Ammon's horn (tissue), 1 donor: ENCODE measurements around the gene CYB561D2.

ENCODE experiments used
- DNase-seq: peaks from one replicate; pipeline ENCODE4 v3.0.0-alpha.2; 2016; ENCODE audit warnings: low spot score

Gene CYB561D2

DNA sequence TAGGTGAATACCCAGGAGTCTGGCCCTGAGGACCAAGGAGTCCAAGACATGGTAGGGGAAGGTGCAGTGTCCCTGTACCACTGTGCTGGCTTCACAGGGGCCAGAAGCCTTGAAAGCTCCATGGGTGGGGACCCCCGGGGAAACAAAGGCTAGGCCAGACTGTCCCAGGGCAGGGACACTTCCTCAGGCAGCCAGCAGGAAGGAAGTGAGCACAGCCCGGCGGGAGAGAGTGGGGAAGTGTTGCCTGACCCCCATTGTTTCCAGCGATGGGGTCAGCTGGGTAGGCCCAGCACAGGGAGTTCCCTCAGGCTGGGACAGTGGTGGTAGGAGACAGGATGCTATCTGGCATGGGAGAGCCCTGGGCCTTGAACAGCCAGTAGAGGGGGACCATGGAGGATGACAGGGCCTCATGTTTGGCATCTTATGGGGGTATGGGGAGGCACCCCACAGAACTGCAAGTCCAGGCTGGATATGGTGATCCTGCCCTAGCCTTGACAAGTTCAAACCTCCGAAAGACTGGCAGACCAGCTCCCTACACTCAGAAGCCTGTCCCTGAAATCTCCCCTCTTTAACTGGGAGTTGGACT lies 27.0 kb upstream of the CYB561D2 start:
- no peak for DNase-seq

DNA sequence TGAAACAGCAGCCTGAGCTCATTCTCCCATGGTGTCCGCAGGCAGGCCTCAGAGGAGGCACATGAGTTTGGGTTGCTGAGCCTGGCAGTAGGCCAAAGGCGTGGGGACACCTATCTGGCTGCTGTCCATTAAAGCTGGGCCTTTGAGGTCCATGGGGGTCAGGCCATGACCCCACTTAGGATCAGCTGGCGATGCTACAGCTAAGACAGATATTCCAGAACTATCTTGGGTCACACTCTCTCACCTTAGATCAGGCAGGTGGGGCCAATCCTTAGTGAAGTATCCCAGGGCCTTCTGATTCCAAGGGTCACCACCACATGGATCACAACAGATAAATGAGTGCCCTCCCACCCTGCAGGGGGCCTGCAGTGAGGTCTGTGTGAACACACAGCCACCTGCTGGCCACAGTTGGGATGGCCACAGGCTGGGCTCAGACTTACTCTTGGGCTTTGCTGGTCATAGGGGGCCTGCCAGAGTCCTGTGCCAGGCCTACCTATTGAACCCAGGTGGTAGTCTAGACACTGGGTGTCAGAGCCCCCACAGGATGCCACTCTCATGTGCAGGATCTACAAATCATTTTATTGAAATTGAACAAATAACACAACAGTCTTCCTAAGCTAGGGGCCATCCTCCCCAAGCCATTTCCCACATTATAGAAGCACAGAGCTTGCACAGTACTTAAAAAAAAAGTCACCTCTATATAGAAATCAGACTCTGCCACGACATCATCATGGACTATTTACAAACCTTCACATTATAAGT lies 26.1 kb upstream of the CYB561D2 start:
- DNase-seq, result peak; percentile 78

DNA sequence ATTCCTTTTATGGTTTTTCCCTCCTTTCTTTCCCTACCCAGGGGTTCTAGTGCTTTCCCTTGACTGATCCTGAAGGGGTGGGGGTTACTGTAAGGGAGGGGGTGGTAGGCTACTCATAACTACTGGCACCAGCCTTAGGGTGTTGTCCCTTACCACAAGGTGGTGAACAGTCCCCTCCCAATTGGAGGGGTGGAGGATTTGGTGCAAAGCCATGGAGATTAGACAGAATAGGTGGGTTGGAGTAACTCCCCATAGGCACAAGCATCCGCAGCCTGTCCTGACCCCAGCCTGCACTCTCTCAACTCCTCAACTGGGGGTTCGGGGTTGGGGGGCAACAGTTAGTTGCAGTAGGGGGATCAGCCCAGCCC lies 25.6 kb upstream of the CYB561D2 start:
- no peak for DNase-seq

DNA sequence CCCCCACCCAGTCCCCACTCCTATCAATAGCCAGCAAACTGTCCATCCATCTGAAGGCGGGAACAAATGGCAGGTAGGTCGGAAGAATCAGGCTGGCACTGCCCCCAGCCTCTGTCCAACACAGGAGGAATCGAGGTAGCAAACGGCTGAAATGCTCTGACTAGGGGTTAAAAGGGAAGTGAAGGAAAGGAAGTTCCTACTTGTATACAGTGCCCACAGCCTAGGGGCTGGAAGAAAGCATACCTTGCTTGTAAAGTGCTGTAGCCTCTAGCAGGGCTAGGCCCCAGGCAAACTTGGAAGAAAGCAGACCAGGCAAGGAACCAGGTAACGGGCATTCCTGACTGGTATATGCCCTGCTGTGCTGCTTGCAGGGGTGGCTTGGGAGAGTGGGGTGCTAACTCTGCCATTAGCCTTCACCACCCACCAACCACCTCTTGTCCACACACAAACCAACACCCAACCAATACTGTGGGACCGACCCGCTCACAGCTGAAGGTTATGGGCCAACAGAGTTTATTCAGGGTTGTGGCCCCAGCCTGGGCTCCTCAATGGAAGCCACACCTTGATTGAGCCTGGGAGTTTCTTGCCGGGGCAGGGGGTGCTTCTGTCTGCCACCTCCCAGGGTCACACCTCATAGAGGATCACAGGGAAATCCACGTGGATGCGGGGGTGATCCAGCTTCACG lies 25.0 kb upstream of the CYB561D2 start:
- DNase-seq, result no peak

DNA sequence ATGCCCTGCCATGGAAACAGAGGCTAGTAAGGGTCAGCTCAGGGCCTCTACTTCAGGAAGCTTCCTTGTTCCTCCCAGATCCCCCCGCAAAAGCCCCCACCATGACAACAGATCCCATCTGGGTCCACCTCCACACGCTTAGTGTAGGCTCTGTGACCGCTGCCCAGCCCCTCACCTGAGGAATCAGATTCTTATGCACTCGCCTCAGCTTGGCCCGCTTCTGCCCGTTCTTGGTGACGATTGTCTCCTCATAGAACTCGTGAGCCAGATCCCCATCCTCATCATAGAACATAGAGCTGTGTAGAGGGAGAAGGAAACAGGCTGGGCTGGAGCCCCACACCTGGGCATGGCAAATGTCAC lies 24.5 kb upstream of the CYB561D2 start:
- no peak for DNase-seq

DNA sequence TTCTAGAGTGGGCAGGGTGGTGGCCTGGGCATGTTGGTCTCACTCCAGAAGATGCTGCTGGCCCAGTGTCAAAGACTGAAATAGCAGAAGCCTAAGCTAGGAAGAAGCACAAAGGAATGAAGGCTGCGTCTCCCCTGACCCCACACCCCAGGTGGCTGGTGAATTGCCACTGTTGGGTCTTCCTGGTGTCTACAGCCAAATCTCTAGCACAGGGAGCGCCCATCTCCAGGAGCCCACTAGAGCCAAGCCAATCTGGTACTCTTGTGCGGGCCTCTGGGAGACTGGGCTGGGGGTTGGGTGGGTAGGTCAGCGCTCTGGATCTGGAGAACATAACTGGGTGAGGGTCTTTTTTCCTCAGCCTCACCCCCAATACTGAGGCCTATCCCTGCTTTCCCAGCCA lies 23.5 kb upstream of the CYB561D2 start:
- DNase-seq, result no peak

DNA sequence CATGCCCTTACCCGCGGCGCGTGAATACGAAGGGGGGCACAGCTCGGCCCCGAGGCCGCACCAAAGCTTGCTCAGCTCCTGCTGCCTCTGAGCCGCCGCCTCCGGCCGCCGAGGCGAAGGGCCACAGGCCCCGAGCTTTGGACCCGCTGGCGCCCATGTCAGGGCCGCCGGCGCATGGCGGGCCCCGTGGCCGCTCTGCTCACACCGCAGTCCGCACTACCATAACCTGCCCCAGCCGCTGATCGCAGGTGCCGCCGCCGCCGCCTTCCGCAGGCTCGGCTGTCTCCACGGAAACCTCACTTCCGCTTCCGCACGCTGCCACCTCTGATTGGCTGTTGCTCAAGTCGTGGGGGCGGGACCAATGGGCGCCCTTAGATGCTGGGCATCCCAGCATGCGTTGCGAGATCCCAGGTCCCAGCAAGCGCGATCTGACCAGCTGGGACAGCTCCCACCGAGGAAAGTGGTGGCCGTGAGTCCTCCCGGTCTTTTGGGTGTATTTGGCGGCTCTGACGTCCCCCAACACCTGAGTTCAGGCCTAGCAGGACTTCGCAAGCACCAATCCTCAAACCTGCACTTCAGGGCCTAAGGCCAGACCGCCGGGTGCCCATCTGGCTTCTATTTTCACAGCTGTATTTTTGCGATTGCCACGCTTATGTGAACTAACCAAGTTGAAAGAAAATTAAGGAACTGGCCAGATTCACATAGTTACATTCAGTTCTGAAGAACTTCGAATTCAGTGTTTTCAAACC lies 22.5 kb upstream of the CYB561D2 start, which contains the start of gene TUSC2:
TSS of gene TUSC2 (minus strand) at position 281 of the 749 bp plus-strand sequence. CDS start at position 157, 124 bp downstream.
- peak; percentile 99 for DNase-seq

DNA sequence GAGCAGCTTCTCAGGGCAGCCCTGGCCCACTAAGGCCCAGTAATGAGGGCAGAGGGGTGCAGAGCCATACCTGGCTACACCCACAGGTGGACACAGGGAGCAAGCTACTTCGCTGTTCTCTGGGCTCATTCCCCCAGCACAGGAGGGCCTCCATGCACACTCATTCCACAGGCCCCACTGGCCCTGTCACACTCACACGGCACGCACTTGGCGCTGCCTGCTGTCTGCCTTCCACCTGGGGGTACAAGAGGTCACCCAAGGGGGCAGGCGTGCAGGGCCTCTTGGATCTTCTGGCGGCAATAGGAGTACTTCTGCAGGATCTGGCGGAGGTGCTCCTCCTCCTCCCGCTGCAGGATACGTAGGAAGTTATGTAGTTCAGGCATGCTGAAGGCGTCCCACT lies 20.3 kb upstream of the CYB561D2 start:
- no peak for DNase-seq

DNA sequence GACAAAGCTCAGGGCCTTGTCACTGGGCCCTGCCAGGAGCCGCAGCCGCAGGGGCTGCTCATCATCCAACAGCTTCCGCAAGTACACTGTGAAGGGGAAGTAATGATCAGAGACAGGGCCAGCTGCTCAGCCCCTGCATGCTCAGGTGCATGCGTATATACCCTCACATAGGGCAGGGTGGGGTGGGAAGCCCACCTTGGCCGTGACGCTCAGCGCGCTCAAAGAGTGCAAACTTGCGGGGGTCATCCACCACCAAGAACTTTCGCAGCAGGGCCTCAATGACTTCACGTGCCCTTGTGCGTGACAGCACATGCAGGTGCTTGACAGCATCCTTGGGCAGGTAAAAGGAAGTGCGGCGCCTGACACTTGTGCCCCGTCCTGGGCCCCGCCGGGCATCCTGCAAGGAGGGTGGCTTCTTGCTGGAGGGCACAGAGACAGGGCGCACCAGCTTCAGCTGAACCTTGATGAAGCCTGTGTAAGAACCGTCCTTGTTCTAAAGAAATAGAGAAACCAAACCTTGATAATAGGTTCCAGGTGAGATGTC lies 19.2 kb upstream of the CYB561D2 start:
- no peak for DNase-seq

DNA sequence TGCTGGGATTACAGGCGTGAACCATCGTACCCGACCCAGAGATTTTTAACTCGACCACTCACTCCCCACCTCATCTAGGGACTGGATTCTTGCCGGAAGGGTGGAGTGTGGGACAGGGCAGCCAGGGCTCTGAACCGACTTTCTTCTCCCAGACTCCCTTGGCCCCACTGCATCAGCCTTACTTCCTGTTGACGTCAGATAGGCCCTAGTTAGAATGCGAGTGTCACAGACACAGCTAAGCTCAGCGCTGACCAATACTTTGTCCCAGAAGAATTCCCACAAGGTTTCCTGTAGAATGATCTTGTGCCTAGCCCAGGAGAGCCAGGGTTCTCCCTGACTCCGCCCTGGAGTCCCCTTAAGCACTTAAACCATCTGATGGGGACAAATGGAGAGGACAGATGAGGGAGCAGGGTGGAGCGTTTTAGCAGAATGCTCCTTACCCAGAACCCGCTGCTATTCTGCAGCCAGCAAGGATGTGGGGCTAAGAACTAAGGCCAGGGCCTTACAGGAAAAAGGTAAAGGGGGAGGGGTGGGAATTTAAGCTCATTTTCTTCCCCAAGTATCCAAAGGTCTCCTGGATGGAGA lies 16.8 kb upstream of the CYB561D2 start:
- no peak for DNase-seq

DNA sequence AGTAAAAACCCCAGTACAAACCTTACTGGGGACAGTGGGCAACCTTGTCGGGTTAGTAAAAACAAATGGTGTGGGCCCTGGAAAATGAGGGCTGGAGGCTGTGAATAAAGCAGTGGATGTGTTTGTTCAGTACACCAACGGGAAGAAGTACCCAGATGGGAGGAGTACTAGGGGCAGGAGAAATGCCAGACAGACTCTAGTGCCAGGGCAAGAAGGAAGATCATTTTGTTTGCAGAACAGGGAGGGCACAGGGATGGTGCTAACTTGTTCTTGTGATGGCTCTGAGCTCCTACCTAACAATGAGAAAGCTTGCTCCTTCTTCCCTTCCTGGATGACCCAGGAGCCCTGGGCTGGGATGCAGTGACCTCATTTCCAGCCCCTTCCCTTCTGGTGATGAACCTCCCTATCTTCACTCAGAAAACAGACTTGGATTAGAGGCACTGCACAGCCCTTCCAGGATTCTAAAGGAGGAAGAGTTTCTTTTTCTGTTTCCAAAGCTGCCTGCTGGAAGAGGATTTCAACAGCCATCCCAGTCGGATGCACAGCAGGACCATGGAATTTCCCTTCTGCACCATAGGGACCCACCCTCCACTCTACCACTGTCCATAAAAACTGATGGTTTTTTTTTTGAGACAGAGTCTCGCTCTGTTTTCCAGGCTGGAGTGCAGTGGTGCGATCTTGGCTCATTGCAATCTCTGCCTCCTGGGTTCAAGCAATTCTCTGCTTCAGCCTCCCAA lies 16.2 kb upstream of the CYB561D2 start:
- no peak for DNase-seq

DNA sequence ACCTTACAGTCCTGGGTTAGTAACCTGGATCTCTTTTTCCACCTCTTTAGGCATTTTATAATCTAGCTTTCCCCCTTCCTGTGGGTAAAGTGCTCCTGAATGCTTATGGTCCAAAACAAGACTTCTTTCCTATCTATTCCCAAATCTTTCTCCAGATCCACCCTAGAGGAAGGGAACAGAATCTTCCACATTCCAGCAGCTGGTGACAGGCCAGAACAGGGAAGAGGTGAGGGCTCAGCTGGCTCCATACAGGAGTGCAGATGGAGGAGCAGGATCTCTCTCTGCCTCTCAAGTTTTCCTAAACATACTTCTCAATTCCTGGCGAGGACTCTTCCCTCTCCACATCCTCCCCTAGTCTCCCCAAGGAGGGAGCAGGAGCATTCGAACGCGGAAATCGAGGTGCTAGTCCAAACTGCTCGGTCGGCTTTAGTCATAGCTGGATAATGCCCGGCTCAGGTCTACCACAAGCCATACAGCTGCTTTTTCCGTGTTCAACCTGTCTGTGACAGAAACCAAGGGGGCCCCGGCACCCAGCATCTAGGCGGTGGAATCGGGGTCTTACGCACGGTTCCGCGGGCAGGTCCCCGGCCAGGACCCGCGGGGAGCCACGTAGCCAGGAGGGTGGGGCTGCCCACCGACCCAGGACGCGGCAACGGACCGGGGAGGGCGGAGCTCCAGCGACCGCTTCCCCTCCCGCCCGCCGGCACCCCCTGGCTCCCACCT lies 14.0 kb upstream of the CYB561D2 start:
- DNase-seq, result no peak

DNA sequence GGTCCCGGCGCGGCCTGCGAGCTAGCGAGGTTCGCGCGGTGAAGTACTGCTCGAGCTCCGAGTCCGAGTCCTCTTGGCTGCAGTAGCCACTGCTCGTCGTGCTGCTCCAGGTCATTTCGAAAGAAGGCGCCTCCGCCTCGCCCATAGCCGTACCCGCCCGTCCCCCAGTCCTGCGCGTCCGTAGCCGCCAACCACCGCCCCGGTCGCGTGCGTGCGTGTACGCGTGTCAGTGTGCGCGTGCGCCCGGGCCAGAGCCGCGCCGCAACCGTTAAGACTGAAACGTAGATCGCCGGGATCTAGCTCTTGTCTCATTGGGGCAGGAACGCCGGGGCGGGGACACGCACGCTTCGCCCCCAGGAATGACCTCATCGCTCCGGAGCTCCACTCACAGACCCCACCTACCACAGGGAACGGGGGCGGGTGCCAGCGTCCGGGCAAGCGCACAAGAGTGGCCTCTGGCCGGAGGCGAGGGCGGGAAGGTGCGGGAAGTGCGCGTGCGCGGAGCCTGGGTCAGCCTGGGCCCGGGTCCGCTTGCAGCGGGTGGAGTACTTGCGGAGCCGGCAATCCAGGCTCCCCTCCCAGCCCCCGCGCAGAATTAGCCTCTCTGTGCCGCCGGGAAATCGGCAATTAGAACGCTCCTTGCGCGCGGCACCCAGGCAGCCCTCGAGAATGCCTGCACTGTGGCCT lies 13.3 kb upstream of the CYB561D2 start:
- peak; percentile 99 for DNase-seq

DNA sequence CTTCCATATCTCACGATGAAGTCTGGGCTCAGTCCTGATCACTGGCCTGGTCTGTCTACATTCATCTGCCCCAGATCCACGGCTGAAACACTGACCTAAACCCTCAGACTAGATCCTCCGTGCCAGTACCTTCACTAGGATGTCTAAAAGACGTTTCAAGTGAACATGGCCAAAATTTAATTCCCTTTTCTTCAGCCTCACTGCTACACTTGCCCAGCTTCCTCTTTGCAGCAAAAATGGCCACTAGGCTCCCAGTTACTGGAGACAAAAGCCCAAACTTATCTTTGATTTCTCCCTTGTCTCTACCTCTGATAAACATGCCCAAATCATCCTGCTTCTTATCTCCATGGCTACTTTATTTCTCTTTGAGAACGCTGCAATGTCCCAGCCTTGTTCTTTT lies 11.7 kb upstream of the CYB561D2 start:
- no peak for DNase-seq

DNA sequence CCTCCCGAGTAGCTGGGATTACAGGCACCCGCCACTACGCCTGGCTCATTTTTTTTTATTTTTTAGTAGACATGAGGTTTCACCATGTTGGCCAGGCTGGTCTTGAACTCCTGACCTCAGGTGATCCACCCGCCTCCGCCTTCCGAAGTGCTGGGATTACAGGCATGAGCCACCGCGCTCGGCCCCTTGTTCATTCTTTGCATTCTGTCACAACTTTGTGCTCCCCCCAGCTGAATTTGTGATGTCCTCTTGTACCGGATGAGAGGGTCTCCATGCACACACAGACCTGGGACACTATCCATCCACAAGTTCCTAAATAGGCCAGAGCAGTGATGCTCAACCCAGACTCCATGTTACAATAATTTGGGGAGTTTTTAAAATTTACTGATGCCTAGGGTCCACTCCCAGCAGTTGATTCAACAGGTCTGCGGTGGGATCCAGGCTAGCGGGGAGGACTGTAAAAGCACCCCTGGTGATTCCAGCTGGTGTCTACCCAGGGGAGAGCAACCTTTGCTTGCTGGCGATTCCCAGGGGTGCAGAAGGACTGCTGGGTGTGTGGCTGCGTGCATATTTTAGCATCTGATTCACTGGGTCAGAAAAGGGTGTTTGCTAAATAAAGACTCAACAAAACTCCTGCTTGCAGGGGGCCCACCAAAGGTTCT lies 11.0 kb upstream of the CYB561D2 start:
- no peak for DNase-seq

DNA sequence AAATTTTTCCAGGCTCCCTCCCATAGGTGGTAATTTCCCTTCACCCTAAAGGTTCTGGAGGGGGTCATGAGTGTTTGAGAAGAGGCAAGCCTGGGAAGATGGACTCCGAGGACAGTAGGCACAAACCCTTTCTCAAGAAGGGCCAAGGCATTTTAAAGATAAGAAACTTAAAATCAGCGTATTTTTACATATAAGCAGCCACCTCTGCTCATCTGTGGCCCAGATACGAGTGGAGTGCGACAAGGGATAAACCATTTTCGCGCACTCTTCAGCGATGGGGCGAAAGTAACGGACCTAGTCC lies 10.6 kb upstream of the CYB561D2 start:
- DNase-seq, result no peak

DNA sequence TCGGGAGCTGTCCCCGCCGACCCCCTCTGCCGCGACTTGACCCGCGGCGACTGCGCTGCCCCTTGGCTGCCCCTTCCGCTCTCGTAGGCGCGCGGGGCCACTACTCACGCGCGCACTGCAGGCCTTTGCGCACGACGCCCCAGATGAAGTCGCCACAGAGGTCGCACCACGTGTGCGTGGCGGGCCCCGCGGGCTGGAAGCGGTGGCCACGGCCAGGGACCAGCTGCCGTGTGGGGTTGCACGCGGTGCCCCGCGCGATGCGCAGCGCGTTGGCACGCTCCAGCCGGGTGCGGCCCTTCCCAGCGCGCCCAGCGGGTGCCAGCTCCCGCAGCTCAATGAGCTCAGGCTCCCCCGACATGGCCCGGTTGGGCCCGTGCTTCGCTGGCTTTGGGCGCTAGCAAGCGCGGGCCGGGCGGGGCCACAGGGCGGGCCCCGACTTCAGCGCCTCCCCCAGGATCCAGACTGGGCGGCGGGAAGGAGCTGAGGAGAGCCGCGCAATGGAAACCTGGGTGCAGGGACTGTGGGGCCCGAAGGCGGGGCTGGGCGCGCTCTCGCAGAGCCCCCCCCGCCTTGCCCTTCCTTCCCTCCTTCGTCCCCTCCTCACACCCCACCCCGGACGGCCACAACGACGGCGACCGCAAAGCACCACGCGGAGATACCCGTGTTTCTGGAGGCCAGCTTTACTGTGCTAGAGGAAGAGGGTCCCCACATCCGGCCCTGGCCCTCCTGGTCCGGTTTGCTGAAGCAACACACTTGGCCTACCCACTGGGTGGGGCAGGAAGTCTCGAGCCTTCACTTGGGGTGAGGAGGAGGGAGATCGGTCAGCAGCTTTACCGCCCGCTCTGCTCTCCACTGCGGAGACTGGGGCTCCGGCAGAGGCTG lies 10.0 kb upstream of the CYB561D2 start, which contains the start of gene RASSF1:
TSS of gene RASSF1 (minus strand) at position 389 of the 882 bp plus-strand sequence. CDS start at position 358, 31 bp downstream.
- DNase-seq, result no peak

DNA sequence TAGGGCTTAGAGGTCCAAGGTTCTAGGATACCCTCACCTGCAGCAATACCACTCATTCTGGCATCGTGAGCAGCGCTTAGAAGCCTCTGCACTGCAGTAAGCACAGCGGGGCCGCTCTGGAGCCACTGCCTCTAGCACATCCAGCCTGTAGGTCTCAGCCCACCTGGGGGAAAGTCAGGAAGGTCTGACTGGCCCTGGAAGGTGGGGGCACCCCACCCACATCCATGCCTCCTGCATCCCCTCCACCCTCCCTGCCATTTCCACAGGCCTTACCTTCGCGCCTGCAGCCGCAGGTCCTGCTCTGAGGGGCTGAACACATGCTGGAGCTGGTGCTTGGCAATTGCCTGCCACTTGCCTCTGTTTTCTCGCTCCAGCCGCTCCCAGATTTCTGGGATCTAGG lies 9.1 kb upstream of the CYB561D2 start:
- DNase-seq, result no peak
